GM12864 (cell line): Measurements from ENCODE around the gene ADGRD1.
A peak's percentile ranks its signal among the peaks of the same experiment; 100 is the strongest.

ENCODE experiments used
- DNase-seq: peaks from one replicate; pipeline ENCODE4 v3.0.0-alpha.2; 2011; ENCODE audit warnings: low read depth
- H3K4me3 ChIP-seq: 2 replicates; pipeline ENCODE4 v1.5.1; 2011; ENCODE audit warnings: mild to moderate bottlenecking, low read depth, low read length, control low read depth
- CTCF ChIP-seq: IDR thresholded peaks from 2 replicates; pipeline ENCODE4 v1.5.1; 2011; ENCODE audit warnings: low read depth, mild to moderate bottlenecking, moderate library complexity, low read length, control low read depth, inconsistent platforms; ENCODE audit errors: missing control alignments

The ADGRD1 gene

GRCh38 chr12:131129839-131130238 lies 176.1 kb downstream of the ADGRD1 start:
- DNase-seq, result no peak
- no peak overlapping the region for H3K4me3 ChIP-seq
- no peak for TF ChIP-seq CTCF

GRCh38 chr12:131130311-131130911 lies 176.7 kb downstream of the ADGRD1 start:
- DNase-seq, result no peak
- TF ChIP-seq CTCF, result no peak
- H3K4me3 ChIP-seq, result no peak overlapping the region

GRCh38 chr12:131131077-131131807 lies 177.5 kb downstream of the ADGRD1 start:
- DNase-seq, result no peak
- no peak for TF ChIP-seq CTCF
- no peak overlapping the region for H3K4me3 ChIP-seq

- no peak for DNase-seq
- H3K4me3 ChIP-seq, result no peak overlapping the region
- no peak for TF ChIP-seq CTCF
These were observed 178.1 kb downstream of the ADGRD1 start for GRCh38 chr12:131131808-131132117.

GRCh38 chr12:131132118-131132892 lies 178.6 kb downstream of the ADGRD1 start:
- peak; percentile 86 for TF ChIP-seq CTCF
- peak; percentile 12 for DNase-seq
- no peak overlapping the region for H3K4me3 ChIP-seq

GRCh38 chr12:131133015-131133905 lies 179.6 kb downstream of the ADGRD1 start:
- TF ChIP-seq CTCF, result no peak
- DNase-seq, result no peak
- no peak overlapping the region for H3K4me3 ChIP-seq
